NB4 (cell line): Measurements from ENCODE around the gene RIMS1.

Experiments
- DNase-seq: peaks from one replicate; pipeline ENCODE4 v3.0.0; 2010; ENCODE audit warnings: low read depth
- H3K4me3 ChIP-seq: one replicate; pipeline ENCODE4 v1.5.1; 2011; ENCODE audit warnings: mild to moderate bottlenecking, low read depth, low read length, moderate library complexity
- MAX ChIP-seq: IDR thresholded peaks from 2 replicates; pipeline ENCODE4 v1.6.1; 2011; ENCODE audit warnings: low read depth, low read length
- MYC ChIP-seq: IDR thresholded peaks from 2 replicates; pipeline ENCODE4 v1.6.1; 2011; ENCODE audit warnings: low read depth, low read length
- POLR2A ChIP-seq: IDR thresholded peaks from 2 replicates; pipeline ENCODE4 v1.6.1; 2011; ENCODE audit warnings: mild to moderate bottlenecking; ENCODE audit not compliant: insufficient read length; ENCODE audit errors: extremely low read depth
- TF ChIP-seq, protein P1 (sequence below): IDR thresholded peaks from one replicate; pipeline ENCODE4 v1.5.1; 2012; ENCODE audit warnings: low read depth, low read length

RIMS1 gene

DNA sequence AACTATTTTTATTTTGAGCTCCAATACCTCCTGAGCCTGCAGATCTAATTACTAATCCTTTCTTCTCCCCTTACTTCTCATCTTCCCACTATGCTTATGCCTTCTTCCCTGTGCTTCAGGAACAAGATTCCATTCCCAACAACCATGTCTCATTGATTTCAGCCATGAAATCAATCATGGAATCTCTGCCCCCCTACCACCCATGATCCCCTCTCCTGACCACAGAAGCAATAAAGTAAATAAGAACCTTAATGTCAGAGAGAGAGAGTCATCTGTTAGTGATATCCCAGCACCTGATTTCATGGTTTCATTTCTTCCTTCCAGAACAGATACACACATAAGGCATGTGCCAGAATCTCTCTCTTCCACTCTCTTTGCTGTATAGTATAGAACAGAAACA lies 395.9 kb downstream of the RIMS1 start:
- no peak overlapping the region for H3K4me3 ChIP-seq
- DNase-seq = no peak
- TF ChIP-seq POLR2A (no peak), MYC (no peak), MAX (no peak)
- TF ChIP-seq, protein P1, sequence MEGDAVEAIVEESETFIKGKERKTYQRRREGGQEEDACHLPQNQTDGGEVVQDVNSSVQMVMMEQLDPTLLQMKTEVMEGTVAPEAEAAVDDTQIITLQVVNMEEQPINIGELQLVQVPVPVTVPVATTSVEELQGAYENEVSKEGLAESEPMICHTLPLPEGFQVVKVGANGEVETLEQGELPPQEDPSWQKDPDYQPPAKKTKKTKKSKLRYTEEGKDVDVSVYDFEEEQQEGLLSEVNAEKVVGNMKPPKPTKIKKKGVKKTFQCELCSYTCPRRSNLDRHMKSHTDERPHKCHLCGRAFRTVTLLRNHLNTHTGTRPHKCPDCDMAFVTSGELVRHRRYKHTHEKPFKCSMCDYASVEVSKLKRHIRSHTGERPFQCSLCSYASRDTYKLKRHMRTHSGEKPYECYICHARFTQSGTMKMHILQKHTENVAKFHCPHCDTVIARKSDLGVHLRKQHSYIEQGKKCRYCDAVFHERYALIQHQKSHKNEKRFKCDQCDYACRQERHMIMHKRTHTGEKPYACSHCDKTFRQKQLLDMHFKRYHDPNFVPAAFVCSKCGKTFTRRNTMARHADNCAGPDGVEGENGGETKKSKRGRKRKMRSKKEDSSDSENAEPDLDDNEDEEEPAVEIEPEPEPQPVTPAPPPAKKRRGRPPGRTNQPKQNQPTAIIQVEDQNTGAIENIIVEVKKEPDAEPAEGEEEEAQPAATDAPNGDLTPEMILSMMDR = no peak

- no peak for DNase-seq
- H3K4me3 ChIP-seq = no peak overlapping the region
- TF ChIP-seq POLR2A (no peak), MAX (no peak), MYC (no peak)
- TF ChIP-seq, protein P1 = no peak
Observed at GRCh38 chr6:72283571-72283970, 397.2 kb downstream of the RIMS1 start.

DNA sequence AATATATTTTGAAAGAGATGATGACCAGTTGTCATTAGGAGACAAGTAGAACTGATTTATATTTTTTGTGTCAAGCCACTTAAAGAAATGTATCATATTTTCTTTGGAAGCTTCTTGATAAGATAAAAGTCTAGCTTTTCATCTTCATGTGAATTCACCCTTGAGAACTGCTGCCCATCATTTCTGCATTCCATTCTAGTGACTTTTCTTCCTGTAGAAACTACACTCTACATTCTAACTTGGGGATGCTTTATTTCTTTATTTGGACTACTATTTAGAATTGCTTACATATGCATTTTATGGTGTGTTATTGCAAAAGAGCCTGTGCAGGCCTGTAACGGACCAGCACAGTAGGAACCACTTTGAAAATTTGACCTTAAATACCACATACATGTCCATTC lies 400.6 kb downstream of the RIMS1 start:
- H3K4me3 ChIP-seq = no peak overlapping the region
- no peak for DNase-seq
- TF ChIP-seq POLR2A = no peak
- TF ChIP-seq, protein P1 = no peak
- TF ChIP-seq MAX = no peak
- TF ChIP-seq MYC = no peak

- no peak for TF ChIP-seq MAX
- no peak overlapping the region for H3K4me3 ChIP-seq
- no peak for DNase-seq
Observed at GRCh38 chr6:72287801-72288200, 401.5 kb downstream of the RIMS1 start.

DNA sequence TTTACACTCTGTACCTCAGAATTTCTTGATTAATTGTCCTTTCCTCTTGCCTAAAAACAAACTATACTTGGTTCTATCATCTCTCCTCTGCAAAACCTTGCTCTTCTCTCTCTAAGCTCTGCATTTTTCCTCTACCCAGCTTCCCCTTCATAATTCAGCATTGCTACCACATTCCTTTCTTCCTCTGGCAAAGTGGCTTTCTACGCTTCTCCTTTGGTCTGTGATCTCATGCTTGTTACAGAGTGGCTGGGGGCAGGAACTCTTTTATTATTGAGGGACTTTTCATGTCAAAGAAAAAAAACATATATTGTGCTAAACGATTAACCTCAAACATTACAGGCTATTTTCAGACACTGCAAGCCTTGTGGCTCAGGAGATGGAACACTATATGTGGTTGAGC lies 402.2 kb downstream of the RIMS1 start:
- TF ChIP-seq, protein P1 = no peak
- no peak for TF ChIP-seq MYC
- TF ChIP-seq POLR2A = no peak
- no peak for TF ChIP-seq MAX
- DNase-seq = no peak
- H3K4me3 ChIP-seq = no peak overlapping the region

- TF ChIP-seq MYC = no peak
- no peak overlapping the region for H3K4me3 ChIP-seq
- no peak for DNase-seq
Observed at GRCh38 chr6:72290620-72291019, 404.3 kb downstream of the RIMS1 start.

GRCh38 chr6:72296375-72296774 lies 410.0 kb downstream of the RIMS1 start:
- TF ChIP-seq, protein P1 = no peak
- TF ChIP-seq POLR2A (no peak), MAX (no peak), MYC (no peak)
- DNase-seq = no peak
- no peak overlapping the region for H3K4me3 ChIP-seq
